HG02973 (cell line): ENCODE data around the gene TJP1.

Source experiments
- ATAC-seq: cut with Tn5 transposase; IDR thresholded peaks from one replicate; pipeline ENCODE4 v1.9.1; 2021; ENCODE audit warnings: moderate library complexity; ENCODE audit not compliant: unreplicated experiment

TJP1 gene

GRCh38 chr15:29822100-29822683 lies at the start of gene TJP1:
TJP1 (minus strand) TSS chr15:29822468; CDS start chr15:29822028, 440 bp downstream.
- no peak for ATAC-seq

- ATAC-seq = no peak
Measured at GRCh38 chr15:29871401-29871800, 49.1 kb upstream of the TJP1 start.

- ATAC-seq = no peak
Measured at GRCh38 chr15:29870495-29871151, 48.4 kb upstream of the TJP1 start.

- ATAC-seq = no peak
Measured at GRCh38 chr15:29867241-29868000, 45.2 kb upstream of the TJP1 start.

- ATAC-seq = no peak
Measured at GRCh38 chr15:29866337-29866736, 44.1 kb upstream of the TJP1 start.

GRCh38 chr15:29864501-29864900 lies 42.2 kb upstream of the TJP1 start:
- no peak for ATAC-seq

GRCh38 chr15:29863438-29863837 lies 41.2 kb upstream of the TJP1 start:
- ATAC-seq = no peak

GRCh38 chr15:29862271-29862670 lies 40.0 kb upstream of the TJP1 start:
- no peak for ATAC-seq

GRCh38 chr15:29860872-29861271 lies 38.6 kb upstream of the TJP1 start:
- ATAC-seq = no peak

GRCh38 chr15:29859973-29860715 lies 37.9 kb upstream of the TJP1 start:
- no peak for ATAC-seq

GRCh38 chr15:29859293-29859692 lies 37.0 kb upstream of the TJP1 start:
- no peak for ATAC-seq

GRCh38 chr15:29857221-29857789 lies 35.0 kb upstream of the TJP1 start:
- no peak for ATAC-seq

GRCh38 chr15:29854413-29854812 lies 32.1 kb upstream of the TJP1 start:
- ATAC-seq = no peak

- no peak for ATAC-seq
Measured at GRCh38 chr15:29853211-29853987, 31.1 kb upstream of the TJP1 start.

- no peak for ATAC-seq
Measured at GRCh38 chr15:29852201-29852600, 29.9 kb upstream of the TJP1 start.

GRCh38 chr15:29849716-29850115 lies 27.4 kb upstream of the TJP1 start:
- no peak for ATAC-seq

- no peak for ATAC-seq
Measured at GRCh38 chr15:29849218-29849617, 26.9 kb upstream of the TJP1 start.

- ATAC-seq = no peak
Measured at GRCh38 chr15:29844290-29844903, 22.1 kb upstream of the TJP1 start.

GRCh38 chr15:29842290-29842689 lies 20.0 kb upstream of the TJP1 start:
- ATAC-seq = no peak

GRCh38 chr15:29840926-29841325 lies 18.7 kb upstream of the TJP1 start:
- no peak for ATAC-seq
